Panc1 (cell line): Measurements from ENCODE around the gene TCOF1.

Source experiments
- CTCF ChIP-seq: fragments of 450-650 bp; IDR thresholded peaks from 2 replicates; pipeline ENCODE4 v1.5.1; 2017; ENCODE audit warnings: mild to moderate bottlenecking
- TF ChIP-seq, protein P1 (sequence below), 2 experiments: IDR thresholded peaks; 2 replicates each; pipeline ENCODE4 v1.6.1; 2011 to 2012; ENCODE audit warnings: low read depth in 2 of 2, control low read depth in 1 of 2, low read length in 1 of 2, mild to moderate bottlenecking in 1 of 2, moderate library complexity in 1 of 2; ENCODE audit not compliant: insufficient read depth in 1 of 2

DNA sequence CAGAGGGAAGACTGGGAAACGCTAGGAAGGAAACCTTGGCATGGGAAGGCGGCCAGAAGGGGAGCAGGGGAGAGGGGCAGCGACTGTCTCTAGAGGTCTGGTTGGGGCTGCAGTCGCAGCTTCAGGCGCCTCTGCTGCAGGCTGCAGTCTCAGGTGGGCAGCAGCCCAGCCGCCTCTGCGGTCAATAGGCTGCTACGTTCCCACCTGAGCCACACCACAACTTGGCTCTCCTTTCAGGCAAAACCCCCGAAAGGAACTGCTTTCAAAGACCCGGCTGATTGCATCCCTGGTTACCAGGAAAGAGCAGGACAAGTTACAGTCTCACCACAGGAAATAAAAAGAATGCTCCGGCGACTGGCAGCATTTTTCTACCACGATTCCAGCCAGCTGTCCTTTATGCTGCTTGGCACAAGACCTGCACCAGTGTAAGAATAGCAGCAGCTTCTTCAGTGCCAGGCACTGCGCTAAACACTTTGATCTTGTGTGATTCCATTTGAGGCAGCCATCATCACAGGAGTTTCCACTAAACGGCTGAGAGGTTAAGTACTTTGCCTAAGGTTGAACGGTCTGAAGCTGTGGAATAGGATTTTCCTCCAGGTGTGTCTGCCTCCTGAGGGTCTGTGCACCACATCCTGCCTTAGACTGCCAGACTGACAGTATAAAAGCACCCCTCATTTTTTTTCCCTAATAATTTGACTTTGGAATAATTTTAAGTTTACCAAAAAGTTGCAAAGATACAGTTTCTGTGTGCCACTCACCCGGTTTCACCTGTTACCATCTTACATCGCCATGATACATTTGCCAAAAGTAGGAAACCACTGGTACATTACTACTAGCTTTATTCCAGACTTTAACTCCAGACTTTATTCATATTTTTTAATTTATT lies 84.6 kb downstream of the TCOF1 start:
- TF ChIP-seq CTCF, result no peak
- TF ChIP-seq, protein P1, sequence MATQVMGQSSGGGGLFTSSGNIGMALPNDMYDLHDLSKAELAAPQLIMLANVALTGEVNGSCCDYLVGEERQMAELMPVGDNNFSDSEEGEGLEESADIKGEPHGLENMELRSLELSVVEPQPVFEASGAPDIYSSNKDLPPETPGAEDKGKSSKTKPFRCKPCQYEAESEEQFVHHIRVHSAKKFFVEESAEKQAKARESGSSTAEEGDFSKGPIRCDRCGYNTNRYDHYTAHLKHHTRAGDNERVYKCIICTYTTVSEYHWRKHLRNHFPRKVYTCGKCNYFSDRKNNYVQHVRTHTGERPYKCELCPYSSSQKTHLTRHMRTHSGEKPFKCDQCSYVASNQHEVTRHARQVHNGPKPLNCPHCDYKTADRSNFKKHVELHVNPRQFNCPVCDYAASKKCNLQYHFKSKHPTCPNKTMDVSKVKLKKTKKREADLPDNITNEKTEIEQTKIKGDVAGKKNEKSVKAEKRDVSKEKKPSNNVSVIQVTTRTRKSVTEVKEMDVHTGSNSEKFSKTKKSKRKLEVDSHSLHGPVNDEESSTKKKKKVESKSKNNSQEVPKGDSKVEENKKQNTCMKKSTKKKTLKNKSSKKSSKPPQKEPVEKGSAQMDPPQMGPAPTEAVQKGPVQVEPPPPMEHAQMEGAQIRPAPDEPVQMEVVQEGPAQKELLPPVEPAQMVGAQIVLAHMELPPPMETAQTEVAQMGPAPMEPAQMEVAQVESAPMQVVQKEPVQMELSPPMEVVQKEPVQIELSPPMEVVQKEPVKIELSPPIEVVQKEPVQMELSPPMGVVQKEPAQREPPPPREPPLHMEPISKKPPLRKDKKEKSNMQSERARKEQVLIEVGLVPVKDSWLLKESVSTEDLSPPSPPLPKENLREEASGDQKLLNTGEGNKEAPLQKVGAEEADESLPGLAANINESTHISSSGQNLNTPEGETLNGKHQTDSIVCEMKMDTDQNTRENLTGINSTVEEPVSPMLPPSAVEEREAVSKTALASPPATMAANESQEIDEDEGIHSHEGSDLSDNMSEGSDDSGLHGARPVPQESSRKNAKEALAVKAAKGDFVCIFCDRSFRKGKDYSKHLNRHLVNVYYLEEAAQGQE (IDR thresholded peaks at IDR 0.05; ENCODE audit: insufficient read depth in 1 of 2, low read depth in 2 of 2, low read length in 1 of 2), result no peak
